Upper lobe of left lung (tissue), 4 donors: Measurements from ENCODE around the gene SEMA3G.

Experiments
- CTCF ChIP-seq, 6 experiments: fragments of 450-650 bp in 4 of 6; fragments of 200-600 bp in 2 of 6; sonication (generic) in 2 of 6; IDR thresholded peaks; one replicate each; pipeline ENCODE4 v1.5.1; 2016 to 2019; ENCODE audit warnings: antibody characterized with exemption in 6 of 6
- POLR2A ChIP-seq, 4 donors: fragments of 450-650 bp; IDR thresholded peaks; one replicate each; pipeline ENCODE4 v1.5.1; 2016 to 2017; ENCODE audit warnings: antibody characterized with exemption in 4 of 4, mild to moderate bottlenecking in 2 of 4
- POLR2AphosphoS5 ChIP-seq, 2 donors: sonication (generic); formaldehyde crosslinking; IDR thresholded peaks; one replicate each; pipeline ENCODE4 v1.5.1; 2017; ENCODE audit warnings: antibody characterized with exemption in 2 of 2

- TF ChIP-seq CTCF (IDR thresholded peaks at IDR 0.05) = no peak
- no peak for TF ChIP-seq POLR2A (IDR thresholded peaks at IDR 0.05)
- TF ChIP-seq POLR2AphosphoS5 (IDR thresholded peaks at IDR 0.05) = no peak
These were observed 7.8 kb upstream of the SEMA3G start for GRCh38 chr3:52452570-52453221.
